HCT116 (cell line): ENCODE results near the gene ZNF418. TPM values are rescaled to one million over a fixed set of nuclear protein-coding genes. Genes with fewer than 3 reads are reported as not detected.

Experiments used
- ATAC-seq: fragments of 200-7000 bp; cut with Tn5 transposase; 2 replicates; pipeline ENCODE4 v1.9.1; 2020; ENCODE audit warnings: mild to moderate bottlenecking, moderate library complexity
- BruUV-seq: library from RNA; stranded (reverse); fragments of 400-500 nt; replicated peaks from 2 replicates; lab custom pipeline; 2021; lab: Mats Ljungman, UMichigan
- CTCF ChIA-PET: fragments of 300-600 bp; sonication (Branson Sonifier 250); formaldehyde crosslinking; loops from one replicate; lab custom pipeline; 2021; ENCODE audit warnings: antibody characterized with exemption; lab: Charles Lee
- POLR2A ChIA-PET: fragments of 300-600, 350-600 bp; sonication (Branson Sonifier 250); formaldehyde crosslinking; loops from one replicate; lab custom pipeline; 2021; ENCODE audit warnings: antibody characterized with exemption; lab: Charles Lee
- RAD21 ChIA-PET, 2 experiments: fragments of 300-600 bp; sonication (Branson Sonifier 250); formaldehyde crosslinking; loops; one replicate each; lab custom pipeline; 2023; ENCODE audit warnings: low total read pairs in 2 of 2; ENCODE audit not compliant: uncharacterized antibody in 2 of 2, unreplicated experiment in 2 of 2, low non-redundant PET in 1 of 2; lab: Charles Lee
- DNase-seq: peaks from one replicate; pipeline ENCODE4 v3.0.0-alpha.2; 2010; ENCODE audit warnings: low read depth, low spot score
- H2AFZ ChIP-seq: fragments of 200-600 bp; shearing (Covaris generic), sonication (generic); 2 replicates; pipeline ENCODE4 v1.6.1; 2017; ENCODE audit warnings: low read depth, mixed run types, mixed read lengths, antibody characterized with exemption, low read length; ENCODE audit not compliant: poor library complexity, severe bottlenecking
- H3K27ac ChIP-seq: 2 replicates; pipeline ENCODE4 v1.5.1; 2012; ENCODE audit warnings: low read depth, low read length
- H3K27me3 ChIP-seq: fragments of 200-600 bp; sonication (generic); 2 replicates; pipeline ENCODE4 v1.6.1; 2016; ENCODE audit warnings: mixed run types, low read length, mixed read lengths; ENCODE audit not compliant: insufficient read depth
- H3K36me3 ChIP-seq, 2 experiments: fragments of 200-500 bp in 1 of 2; fragments of 200-600 bp in 1 of 2; sonication (Bioruptor generic) in 1 of 2; sonication (generic) in 1 of 2; 2 replicates each; pipeline versions ENCODE4 v1.5.1 to v1.6.1; 2014 to 2016; ENCODE audit warnings: low read length in 2 of 2, inconsistent platforms in 1 of 2, mixed read lengths in 1 of 2, mixed run types in 1 of 2; ENCODE audit not compliant: insufficient read depth in 2 of 2, control insufficient read depth in 1 of 2
- H3K4me1 ChIP-seq, 2 experiments: fragments of 200-600 bp in 1 of 2; sonication (generic) in 1 of 2; 2 replicates each; pipeline versions ENCODE4 v1.5.1 to v1.6.1; 2012 to 2017; ENCODE audit warnings: low read length in 2 of 2, inconsistent platforms in 1 of 2, mild to moderate bottlenecking in 1 of 2, mixed read lengths in 1 of 2, mixed run types in 1 of 2, moderate library complexity in 1 of 2; ENCODE audit not compliant: insufficient read depth in 2 of 2, control insufficient read depth in 1 of 2
- H3K4me2 ChIP-seq: fragments of 200-600 bp; sonication (generic); 2 replicates; pipeline ENCODE4 v1.6.1; 2017; ENCODE audit warnings: mixed run types, low read length, mixed read lengths
- H3K4me3 ChIP-seq, 2 experiments: fragments of 200-600 bp in 1 of 2; sonication (generic) in 1 of 2; replicated peaks in 1 of 2; 2 replicates each; pipeline ENCODE4 v1.5.1; 2011 to 2016; ENCODE audit warnings: low read length in 2 of 2, control low read depth in 1 of 2, low read depth in 1 of 2, mild to moderate bottlenecking in 1 of 2, mixed read lengths in 1 of 2, mixed run types in 1 of 2
- H3K79me2 ChIP-seq: fragments of 200-600 bp; sonication (generic); 2 replicates; pipeline ENCODE4 v1.6.1; 2017; ENCODE audit warnings: mild to moderate bottlenecking, mixed run types, low read length, moderate library complexity, mixed read lengths; ENCODE audit not compliant: insufficient read depth
- H3K9ac ChIP-seq: fragments of 200-600 bp; sonication (generic); 2 replicates; pipeline ENCODE4 v1.6.1; 2016; ENCODE audit warnings: low read length, mixed read lengths
- H3K9me2 ChIP-seq: fragments of 200-600 bp; sonication (generic), shearing (Covaris generic); 2 replicates; pipeline ENCODE4 v1.6.1; 2017; ENCODE audit warnings: mixed run types, mild to moderate bottlenecking, moderate library complexity; ENCODE audit not compliant: insufficient read depth
- H3K9me3 ChIP-seq, 2 experiments: fragments of 200-500 bp in 1 of 2; fragments of 200-600 bp in 1 of 2; sonication (Bioruptor generic) in 1 of 2; sonication (generic) in 1 of 2; 2 replicates each; pipeline ENCODE4 v1.6.1; 2014 to 2017; ENCODE audit warnings: low read length in 2 of 2, mixed read lengths in 2 of 2, inconsistent platforms in 1 of 2, low read depth in 1 of 2, mild to moderate bottlenecking in 1 of 2, mixed run types in 1 of 2, moderate library complexity in 1 of 2; ENCODE audit not compliant: control insufficient read depth in 1 of 2, insufficient read depth in 1 of 2
- H4K20me1 ChIP-seq: fragments of 200-600 bp; sonication (generic), shearing (Covaris generic); 2 replicates; pipeline ENCODE4 v1.6.1; 2017; ENCODE audit warnings: mixed run types, mild to moderate bottlenecking, moderate library complexity; ENCODE audit not compliant: insufficient read depth
- EGR1 ChIP-seq: IDR thresholded peaks from 2 replicates; pipeline ENCODE4 v1.6.1; 2012; ENCODE audit warnings: low read depth
- EZH2 ChIP-seq: fragments of 200-600 bp; sonication (generic); IDR thresholded peaks from 2 replicates; pipeline ENCODE4 v1.6.1; 2017; ENCODE audit warnings: antibody characterized with exemption, mixed run types
- POLR2A ChIP-seq: IDR thresholded peaks from 2 replicates; pipeline ENCODE4 v1.7.0; 2011; ENCODE audit warnings: borderline replicate concordance; ENCODE audit not compliant: insufficient read depth, insufficient read length; ENCODE audit errors: extremely low read depth
- RAD21 ChIP-seq: IDR thresholded peaks from 2 replicates; pipeline ENCODE4 v1.6.1; 2012; ENCODE audit warnings: low read depth, mild to moderate bottlenecking
- SIN3A ChIP-seq: IDR thresholded peaks from 2 replicates; pipeline ENCODE4 v1.6.1; 2012; ENCODE audit warnings: low read depth
- SP1 ChIP-seq: IDR thresholded peaks from 2 replicates; pipeline ENCODE4 v1.6.1; 2012; ENCODE audit warnings: low read depth
- TCF7L2 ChIP-seq: IDR thresholded peaks from 2 replicates; pipeline ENCODE4 v1.7.0; 2011; ENCODE audit warnings: borderline replicate concordance, inconsistent platforms; ENCODE audit not compliant: insufficient read depth, insufficient read length; ENCODE audit errors: extremely low read depth
- ZFX ChIP-seq: fragments of 450-650 bp; IDR thresholded peaks from 2 replicates; pipeline ENCODE4 v1.6.1; 2017
- ZNF274 ChIP-seq: fragments of 200-500 bp; sonication (Bioruptor generic); IDR thresholded peaks from 2 replicates; pipeline ENCODE4 v1.6.1; 2014; ENCODE audit warnings: mild to moderate bottlenecking, low read depth, low read length, inconsistent platforms
- intact Hi-C: fragments of 100-400 bp; cut with micrococcal nuclease; formaldehyde crosslinking; loops from 2 replicates; pipeline ENCODE4 v1.10.0; 2022
- total RNA-seq: library from RNA; stranded (reverse); gene quantifications from one replicate; pipeline ENCODE4 v1.2.1, GENCODE V29; 2021; ENCODE audit not compliant: unreplicated experiment
- TF ChIP-seq, protein P1 (sequence below): IDR thresholded peaks from 2 replicates; pipeline ENCODE4 v1.6.1; 2012
- TF ChIP-seq, protein P2 (sequence below), 3 experiments: fragments of 200-600 bp in 1 of 3; sonication (generic) in 1 of 3; IDR thresholded peaks in 2 of 3; conservative IDR thresholded peaks in 1 of 3; 2 replicates each; pipeline ENCODE4 v1.5.1; 2012 to 2017; ENCODE audit warnings: low read depth in 2 of 3, low read length in 2 of 3, antibody characterized with exemption in 1 of 3, borderline replicate concordance in 1 of 3, control low read depth in 1 of 3, mild to moderate bottlenecking in 1 of 3, mixed read lengths in 1 of 3, mixed run types in 1 of 3, moderate library complexity in 1 of 3; ENCODE audit not compliant: insufficient read depth in 1 of 3
- TF ChIP-seq, protein P3 (sequence below): IDR thresholded peaks from 2 replicates; pipeline ENCODE4 v1.6.1; 2012; ENCODE audit warnings: low read depth

The ZNF418 gene
- total RNA-seq, 1 experiment from 2014 or later: not detected

DNA sequence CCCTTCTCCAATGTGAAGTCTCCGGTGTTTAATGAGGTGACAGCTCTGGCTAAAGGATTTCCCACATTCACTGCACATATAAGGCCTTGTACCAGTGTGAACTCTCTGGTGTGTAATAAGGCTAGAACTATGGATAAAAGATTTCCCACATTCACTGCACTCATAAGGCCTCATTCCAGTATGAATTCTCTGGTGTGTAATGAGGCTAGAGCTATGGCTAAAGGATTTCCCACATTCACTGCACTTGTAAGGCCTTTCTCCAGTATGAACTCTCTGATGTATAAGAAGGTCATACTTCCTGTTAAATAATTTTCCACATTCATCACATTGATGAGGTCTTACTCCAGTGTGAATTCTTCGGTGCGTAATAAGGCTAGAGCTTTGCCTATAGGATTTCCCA lies 6.4 kb upstream of the ZNF418 start:
- ChIA-PET RAD21 (no interaction called here), POLR2A (no interaction called here), CTCF (no interaction called here)
- Histone ChIP-seq H3K4me1 (no peaks in the 10 kb centered on the region), H3K27ac (no peak overlapping the region), H3K9me2 (no peaks in the 10 kb centered on the region), H3K27me3 (no peaks in the 10 kb centered on the region), H3K9me3 (peaks cover 8 to 14% of the 10 kb centered on the region in 2 experiments; a peak in 2 of 4 replicates), H3K79me2 (no peaks in the 10 kb centered on the region), H3K36me3 (no peaks in the 10 kb centered on the region), H3K4me3 (no peak overlapping the region), H3K9ac (no peak overlapping the region), H2AFZ (no peak overlapping the region), H4K20me1 (no peaks in the 10 kb centered on the region), H3K4me2 (no peak overlapping the region)
- TF ChIP-seq, protein P1, sequence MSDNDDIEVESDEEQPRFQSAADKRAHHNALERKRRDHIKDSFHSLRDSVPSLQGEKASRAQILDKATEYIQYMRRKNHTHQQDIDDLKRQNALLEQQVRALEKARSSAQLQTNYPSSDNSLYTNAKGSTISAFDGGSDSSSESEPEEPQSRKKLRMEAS: no peak
- ATAC-seq (no peak), DNase-seq (no peak)
- BruUV-seq: no TSS peak
- intact Hi-C loops: no loop called here

DNA sequence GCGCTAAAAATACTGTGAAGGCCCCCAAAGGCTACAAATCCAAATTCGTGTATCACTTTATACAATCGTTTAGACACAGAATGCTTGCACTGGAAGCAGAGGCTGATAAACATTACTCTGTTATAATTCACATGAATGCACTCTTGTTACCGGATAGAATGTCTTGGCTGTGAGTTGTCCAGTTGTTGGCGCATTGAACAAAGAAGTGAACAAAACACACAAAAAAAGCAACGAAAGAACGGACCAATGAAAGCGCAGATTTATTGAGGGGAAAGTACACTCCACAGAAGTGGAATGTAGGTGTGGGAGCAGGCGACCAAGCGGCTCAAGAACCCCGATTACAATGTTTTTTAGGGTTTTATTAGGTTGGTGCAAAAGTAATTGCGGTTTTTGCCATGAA lies 529 bp upstream of the ZNF418 start:
- no peaks in the 10 kb centered on the region for H3K9me2 ChIP-seq
- ChIA-PET CTCF (no interaction called here), POLR2A (no interaction called here), RAD21 (no interaction called here)
- no peak overlapping the region for H2AFZ ChIP-seq
- H3K9me3 ChIP-seq: peaks cover 0 to 11% of the 10 kb centered on the region in 2 experiments; a peak in 2 of 4 replicates
- no peak overlapping the region for H3K4me2 ChIP-seq
- no peaks in the 10 kb centered on the region for H4K20me1 ChIP-seq
- H3K9ac ChIP-seq: no peak overlapping the region
- intact Hi-C loops: no loop called here
- H3K79me2 ChIP-seq: no peaks in the 10 kb centered on the region
- H3K36me3 ChIP-seq: no peaks in the 10 kb centered on the region
- H3K27ac ChIP-seq: no peak overlapping the region
- no peak overlapping the region for H3K4me3 ChIP-seq
- ATAC-seq (no peak), DNase-seq (no peak)
- no peaks in the 10 kb centered on the region for H3K27me3 ChIP-seq
- BruUV-seq: no TSS peak
- TF ChIP-seq, protein P2, sequence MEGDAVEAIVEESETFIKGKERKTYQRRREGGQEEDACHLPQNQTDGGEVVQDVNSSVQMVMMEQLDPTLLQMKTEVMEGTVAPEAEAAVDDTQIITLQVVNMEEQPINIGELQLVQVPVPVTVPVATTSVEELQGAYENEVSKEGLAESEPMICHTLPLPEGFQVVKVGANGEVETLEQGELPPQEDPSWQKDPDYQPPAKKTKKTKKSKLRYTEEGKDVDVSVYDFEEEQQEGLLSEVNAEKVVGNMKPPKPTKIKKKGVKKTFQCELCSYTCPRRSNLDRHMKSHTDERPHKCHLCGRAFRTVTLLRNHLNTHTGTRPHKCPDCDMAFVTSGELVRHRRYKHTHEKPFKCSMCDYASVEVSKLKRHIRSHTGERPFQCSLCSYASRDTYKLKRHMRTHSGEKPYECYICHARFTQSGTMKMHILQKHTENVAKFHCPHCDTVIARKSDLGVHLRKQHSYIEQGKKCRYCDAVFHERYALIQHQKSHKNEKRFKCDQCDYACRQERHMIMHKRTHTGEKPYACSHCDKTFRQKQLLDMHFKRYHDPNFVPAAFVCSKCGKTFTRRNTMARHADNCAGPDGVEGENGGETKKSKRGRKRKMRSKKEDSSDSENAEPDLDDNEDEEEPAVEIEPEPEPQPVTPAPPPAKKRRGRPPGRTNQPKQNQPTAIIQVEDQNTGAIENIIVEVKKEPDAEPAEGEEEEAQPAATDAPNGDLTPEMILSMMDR (IDR thresholded peaks at IDR 0.05 in 2 of 3, conservative IDR thresholded peaks at IDR 0.05 in 1 of 3; ENCODE audit: borderline replicate concordance in 1 of 3, insufficient read depth in 1 of 3, low read depth in 2 of 3, low read length in 2 of 3): no peak
- TF ChIP-seq SIN3A (no peak), ZFX (no peak), EZH2 (no peak), RAD21 (no peak), POLR2A (no peak), TCF7L2 (no peak), EGR1 (no peak), SP1 (no peak), ZNF274 (no peak)
- TF ChIP-seq, protein P3, sequence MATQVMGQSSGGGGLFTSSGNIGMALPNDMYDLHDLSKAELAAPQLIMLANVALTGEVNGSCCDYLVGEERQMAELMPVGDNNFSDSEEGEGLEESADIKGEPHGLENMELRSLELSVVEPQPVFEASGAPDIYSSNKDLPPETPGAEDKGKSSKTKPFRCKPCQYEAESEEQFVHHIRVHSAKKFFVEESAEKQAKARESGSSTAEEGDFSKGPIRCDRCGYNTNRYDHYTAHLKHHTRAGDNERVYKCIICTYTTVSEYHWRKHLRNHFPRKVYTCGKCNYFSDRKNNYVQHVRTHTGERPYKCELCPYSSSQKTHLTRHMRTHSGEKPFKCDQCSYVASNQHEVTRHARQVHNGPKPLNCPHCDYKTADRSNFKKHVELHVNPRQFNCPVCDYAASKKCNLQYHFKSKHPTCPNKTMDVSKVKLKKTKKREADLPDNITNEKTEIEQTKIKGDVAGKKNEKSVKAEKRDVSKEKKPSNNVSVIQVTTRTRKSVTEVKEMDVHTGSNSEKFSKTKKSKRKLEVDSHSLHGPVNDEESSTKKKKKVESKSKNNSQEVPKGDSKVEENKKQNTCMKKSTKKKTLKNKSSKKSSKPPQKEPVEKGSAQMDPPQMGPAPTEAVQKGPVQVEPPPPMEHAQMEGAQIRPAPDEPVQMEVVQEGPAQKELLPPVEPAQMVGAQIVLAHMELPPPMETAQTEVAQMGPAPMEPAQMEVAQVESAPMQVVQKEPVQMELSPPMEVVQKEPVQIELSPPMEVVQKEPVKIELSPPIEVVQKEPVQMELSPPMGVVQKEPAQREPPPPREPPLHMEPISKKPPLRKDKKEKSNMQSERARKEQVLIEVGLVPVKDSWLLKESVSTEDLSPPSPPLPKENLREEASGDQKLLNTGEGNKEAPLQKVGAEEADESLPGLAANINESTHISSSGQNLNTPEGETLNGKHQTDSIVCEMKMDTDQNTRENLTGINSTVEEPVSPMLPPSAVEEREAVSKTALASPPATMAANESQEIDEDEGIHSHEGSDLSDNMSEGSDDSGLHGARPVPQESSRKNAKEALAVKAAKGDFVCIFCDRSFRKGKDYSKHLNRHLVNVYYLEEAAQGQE: no peak
- H3K4me1 ChIP-seq: no peaks in the 10 kb centered on the region
